OCI-LY3 (cell line): ENCODE measurements around the gene TTLL5.

Source experiments
- H2AFZ ChIP-seq: fragments of 200-600, 300-600 bp; shearing (Covaris generic); 2 replicates; pipeline ENCODE4 v1.6.0; 2014; ENCODE audit warnings: antibody characterized with exemption, low read depth, low read length
- H3K27ac ChIP-seq: fragments of 200-600, 300-600 bp; sonication (generic); 2 replicates; pipeline ENCODE4 v1.5.1; 2014; ENCODE audit warnings: mild to moderate bottlenecking, low read length, moderate library complexity, mixed read lengths
- H3K27me3 ChIP-seq: fragments of 200-600, 300-600 bp; sonication (generic); 2 replicates; pipeline ENCODE4 v1.6.1; 2014; ENCODE audit warnings: low read depth, low read length, mixed read lengths
- H3K36me3 ChIP-seq: fragments of 200-600, 300-600 bp; sonication (generic); replicated peaks from 2 replicates; pipeline ENCODE3; 2014; ENCODE audit warnings: low read depth, low read length, mixed read lengths
- H3K4me1 ChIP-seq: fragments of 300-600, 200-600 bp; sonication (generic); 2 replicates; pipeline ENCODE4 v1.6.1; 2014; ENCODE audit warnings: low read length, mixed read lengths
- H3K4me2 ChIP-seq: fragments of 200-600, 300-600 bp; sonication (generic); 2 replicates; pipeline ENCODE4 v1.6.1; 2014; ENCODE audit warnings: low read length, mixed read lengths
- H3K4me3 ChIP-seq: fragments of 300-600, 200-600 bp; sonication (generic); 2 replicates; pipeline ENCODE4 v1.5.1; 2014; ENCODE audit warnings: antibody characterized with exemption, mild to moderate bottlenecking, low read length, moderate library complexity
- H3K79me2 ChIP-seq: fragments of 300-600, 200-600 bp; shearing (Covaris generic); 2 replicates; pipeline ENCODE4 v1.6.1; 2014; ENCODE audit warnings: mild to moderate bottlenecking, low read length, mixed read lengths
- H3K9ac ChIP-seq: fragments of 300-600, 200-600 bp; shearing (Covaris generic); 2 replicates; pipeline ENCODE4 v1.6.0; 2014; ENCODE audit warnings: mild to moderate bottlenecking, low read length, moderate library complexity
- H3K9me3 ChIP-seq: fragments of 200-600, 300-600 bp; shearing (Covaris generic); 2 replicates; pipeline ENCODE4 v1.6.1; 2014; ENCODE audit warnings: low read length, mixed read lengths; ENCODE audit not compliant: insufficient read depth
- H4K20me1 ChIP-seq: fragments of 200-600, 300-600 bp; sonication (generic); 2 replicates; pipeline ENCODE4 v1.6.1; 2016; ENCODE audit warnings: low read length, mixed read lengths; ENCODE audit not compliant: insufficient read depth
- CTCF ChIP-seq: fragments of 200-600, 300-600 bp; sonication (generic); IDR thresholded peaks from 2 replicates; pipeline ENCODE4 v1.5.1; 2014; ENCODE audit warnings: antibody characterized with exemption, low read length, low read depth
- EZH2phosphoT487 ChIP-seq: fragments of 200-600 bp; shearing (Covaris generic); IDR thresholded peaks from 2 replicates; pipeline ENCODE4 v1.6.1; 2018; ENCODE audit warnings: antibody characterized with exemption, mixed run types, low read depth

TTLL5 gene

DNA sequence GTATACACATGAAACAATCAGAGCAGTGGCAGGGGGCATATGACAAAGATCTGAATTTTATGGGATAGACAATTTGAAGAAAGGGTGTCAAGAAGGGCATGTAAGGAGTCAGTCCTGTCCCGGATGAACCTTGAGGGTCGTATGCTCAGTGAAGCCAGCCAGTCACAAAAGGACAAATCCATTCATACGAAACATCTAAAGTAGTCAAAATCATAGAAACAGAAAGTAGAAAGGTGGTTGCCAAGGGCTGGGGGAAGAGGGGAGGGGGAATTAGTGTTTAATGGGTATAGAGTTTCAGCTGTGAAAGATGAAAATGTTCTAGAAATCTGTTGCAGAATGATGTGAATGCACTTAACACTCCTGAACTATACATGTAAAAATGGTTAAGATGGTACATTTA lies 163.3 kb downstream of the TTLL5 start:
- no peak overlapping the region for H3K4me3 ChIP-seq
- no peak overlapping the region for H3K9ac ChIP-seq
- no peaks in the 10 kb centered on the region for H3K9me3 ChIP-seq
- no peaks in the 10 kb centered on the region for H4K20me1 ChIP-seq
- peaks cover 24% of the 10 kb centered on the region for H3K36me3 ChIP-seq
- H3K79me2 ChIP-seq: no peaks in the 10 kb centered on the region
- no peaks in the 10 kb centered on the region for H3K27me3 ChIP-seq
- no peak for TF ChIP-seq EZH2phosphoT487
- no peak for TF ChIP-seq CTCF
- H3K27ac ChIP-seq: peak overlapping the region; percentile 46; the same call in 1 of the 2 replicates
- peak overlapping the region; percentile 58 for H3K4me2 ChIP-seq
- H3K4me1 ChIP-seq: peaks cover 22% of the 10 kb centered on the region
- H2AFZ ChIP-seq: no peak overlapping the region

- no peaks in the 10 kb centered on the region for H3K9me3 ChIP-seq
- H3K27ac ChIP-seq: peak overlapping the region; percentile 46
- H3K36me3 ChIP-seq: peaks cover 25% of the 10 kb centered on the region
- H3K4me3 ChIP-seq: no peak overlapping the region
- H3K4me1 ChIP-seq: peaks cover 22% of the 10 kb centered on the region
- H3K9ac ChIP-seq: no peak overlapping the region
- H4K20me1 ChIP-seq: no peaks in the 10 kb centered on the region
- H3K27me3 ChIP-seq: no peaks in the 10 kb centered on the region
- H2AFZ ChIP-seq: no peak overlapping the region
- H3K79me2 ChIP-seq: no peaks in the 10 kb centered on the region
- peak overlapping the region; percentile 58 for H3K4me2 ChIP-seq
- TF ChIP-seq EZH2phosphoT487 (no peak), CTCF (no peak)
Measured at GRCh38 chr14:75825147-75825592, 164.1 kb downstream of the TTLL5 start.

DNA sequence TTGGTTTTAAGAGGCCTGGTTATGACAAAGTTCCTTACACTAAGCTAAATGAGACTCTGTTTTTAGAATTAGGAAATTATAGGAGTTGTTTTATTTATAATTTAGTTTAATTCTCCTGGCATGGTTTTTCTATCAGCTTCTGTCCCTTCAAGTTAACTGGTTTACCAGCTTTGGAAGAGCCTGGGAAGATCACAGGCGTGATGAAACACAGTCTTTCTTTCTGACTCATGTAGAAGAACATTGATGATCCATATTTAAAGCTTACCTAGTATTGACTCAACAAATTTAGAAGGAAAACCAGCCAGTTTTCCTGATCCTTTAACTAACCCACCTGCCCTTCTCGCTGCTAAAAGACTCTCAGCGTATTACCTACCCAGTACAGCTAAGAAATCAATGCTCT lies 165.6 kb downstream of the TTLL5 start:
- H3K4me1 ChIP-seq: peaks cover 22% of the 10 kb centered on the region
- TF ChIP-seq EZH2phosphoT487 (no peak), CTCF (no peak)
- H3K9ac ChIP-seq: no peak overlapping the region
- H3K79me2 ChIP-seq: no peaks in the 10 kb centered on the region
- H3K4me2 ChIP-seq: no peak overlapping the region
- H3K4me3 ChIP-seq: no peak overlapping the region
- no peaks in the 10 kb centered on the region for H4K20me1 ChIP-seq
- H3K9me3 ChIP-seq: no peaks in the 10 kb centered on the region
- H3K27me3 ChIP-seq: no peaks in the 10 kb centered on the region
- peaks cover 18% of the 10 kb centered on the region for H3K36me3 ChIP-seq
- H3K27ac ChIP-seq: no peak overlapping the region
- H2AFZ ChIP-seq: no peak overlapping the region

DNA sequence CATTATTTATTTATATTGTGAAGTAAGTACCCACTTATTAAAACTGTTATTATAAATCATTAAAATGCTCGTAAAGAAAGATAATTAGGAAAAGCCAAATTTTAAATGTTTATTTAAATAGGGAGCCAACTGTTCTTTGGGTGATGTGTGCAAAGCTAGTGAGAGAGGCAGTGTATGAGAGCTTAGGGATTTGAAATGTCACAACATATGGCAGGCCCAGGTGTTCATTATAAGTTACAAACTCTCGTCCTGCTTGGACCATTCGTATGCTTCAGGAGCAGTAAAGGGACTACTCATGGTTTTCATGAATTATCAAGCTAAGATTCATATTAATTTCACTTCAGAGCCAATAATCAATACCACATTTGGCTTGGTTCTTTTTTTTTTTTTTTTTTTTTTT lies 166.3 kb downstream of the TTLL5 start:
- TF ChIP-seq CTCF (no peak), EZH2phosphoT487 (no peak)
- Histone ChIP-seq H3K27ac (no peak overlapping the region), H3K9ac (no peak overlapping the region), H3K27me3 (no peaks in the 10 kb centered on the region), H3K79me2 (no peaks in the 10 kb centered on the region), H3K4me1 (peaks cover 22% of the 10 kb centered on the region), H3K4me3 (no peak overlapping the region), H2AFZ (no peak overlapping the region), H3K4me2 (no peak overlapping the region), H3K9me3 (no peaks in the 10 kb centered on the region), H3K36me3 (peaks cover 19% of the 10 kb centered on the region), H4K20me1 (no peaks in the 10 kb centered on the region)
